Adrenal gland (tissue), 5 donors: Measurements from ENCODE around the gene SKOR1.

Experiments used
- POLR2A ChIP-seq, 2 donors: fragments of 450-650 bp; IDR thresholded peaks; one replicate each; pipeline ENCODE4 v1.6.1; 2017; ENCODE audit warnings: antibody characterized with exemption in 2 of 2, mild to moderate bottlenecking in 2 of 2, moderate library complexity in 1 of 2
- TF ChIP-seq, protein P1 (sequence below), 6 experiments: fragments of 450-650 bp in 4 of 6; fragments of 200-600 bp in 2 of 6; sonication (generic) in 1 of 6; IDR thresholded peaks; 1 replicate in 5 of 6; 2 replicates in 1 of 6; pipeline versions ENCODE4 v1.5.1 to v1.8.0; 2016 to 2021; ENCODE audit warnings: antibody characterized with exemption in 6 of 6, mild to moderate bottlenecking in 2 of 6, moderate library complexity in 1 of 6
- donor health status: DM: no; HTN: no; CAD: no.

- TF ChIP-seq, protein P1, sequence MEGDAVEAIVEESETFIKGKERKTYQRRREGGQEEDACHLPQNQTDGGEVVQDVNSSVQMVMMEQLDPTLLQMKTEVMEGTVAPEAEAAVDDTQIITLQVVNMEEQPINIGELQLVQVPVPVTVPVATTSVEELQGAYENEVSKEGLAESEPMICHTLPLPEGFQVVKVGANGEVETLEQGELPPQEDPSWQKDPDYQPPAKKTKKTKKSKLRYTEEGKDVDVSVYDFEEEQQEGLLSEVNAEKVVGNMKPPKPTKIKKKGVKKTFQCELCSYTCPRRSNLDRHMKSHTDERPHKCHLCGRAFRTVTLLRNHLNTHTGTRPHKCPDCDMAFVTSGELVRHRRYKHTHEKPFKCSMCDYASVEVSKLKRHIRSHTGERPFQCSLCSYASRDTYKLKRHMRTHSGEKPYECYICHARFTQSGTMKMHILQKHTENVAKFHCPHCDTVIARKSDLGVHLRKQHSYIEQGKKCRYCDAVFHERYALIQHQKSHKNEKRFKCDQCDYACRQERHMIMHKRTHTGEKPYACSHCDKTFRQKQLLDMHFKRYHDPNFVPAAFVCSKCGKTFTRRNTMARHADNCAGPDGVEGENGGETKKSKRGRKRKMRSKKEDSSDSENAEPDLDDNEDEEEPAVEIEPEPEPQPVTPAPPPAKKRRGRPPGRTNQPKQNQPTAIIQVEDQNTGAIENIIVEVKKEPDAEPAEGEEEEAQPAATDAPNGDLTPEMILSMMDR (IDR thresholded peaks at IDR 0.05) = no peak
- no peak for TF ChIP-seq POLR2A (IDR thresholded peaks at IDR 0.05)
These were observed 6.1 kb downstream of the SKOR1 start for GRCh38 chr15:67831363-67831762.
